Endothelial cell of hepatic sinusoid (primary cell): ENCODE results near the gene GPR158.

ENCODE experiments used
- in situ Hi-C: cut with HindIII; loops from 2 replicates; pipeline ENCODE4 v1.10.0; 2017; ENCODE audit warnings: low sequenced_read_pairs

The GPR158 gene

DNA sequence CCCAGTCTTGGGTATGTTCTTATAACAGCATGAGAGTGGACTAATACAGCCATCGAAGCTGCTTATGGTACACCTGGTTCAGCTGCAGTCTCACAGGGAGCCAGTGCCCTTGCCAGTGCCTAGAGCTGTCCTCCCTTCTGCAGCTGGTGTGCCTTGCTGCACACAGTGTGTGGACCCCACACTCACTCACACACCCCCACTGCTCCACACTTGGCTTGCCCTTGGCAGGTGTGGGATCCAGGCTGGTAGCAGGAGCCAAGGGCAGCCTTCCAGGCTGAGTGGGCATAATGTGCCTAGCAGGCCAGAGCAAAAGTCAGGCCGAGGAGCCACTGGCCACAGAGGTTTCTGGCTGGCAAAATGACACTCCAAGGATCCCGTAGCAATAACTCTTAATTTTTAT, 217.3 kb downstream of the GPR158 start:
- in situ Hi-C loops = no loop called here

DNA sequence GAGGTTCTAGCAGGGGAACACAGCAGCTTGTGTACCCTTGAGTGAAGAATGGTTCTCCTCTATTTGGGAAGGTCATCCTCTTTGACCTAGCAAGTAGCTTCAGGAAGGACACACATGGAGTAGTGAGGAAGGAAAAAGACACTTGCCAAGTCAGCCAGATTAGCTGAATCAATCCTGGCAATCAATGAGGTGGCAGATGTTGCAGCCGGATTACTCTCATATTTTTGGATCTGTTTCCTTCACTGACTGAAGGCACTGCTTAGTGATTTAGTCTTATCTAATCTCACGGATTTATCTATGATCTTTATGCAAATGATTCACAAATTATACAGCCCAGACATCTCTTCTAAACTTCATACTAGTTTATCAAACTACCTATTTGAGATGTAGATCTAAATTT, 218.8 kb downstream of the GPR158 start:
- in situ Hi-C loops = no loop called here

- in situ Hi-C loops = no loop called here
Measured at GRCh38 chr10:25398680-25399079, 223.9 kb downstream of the GPR158 start.

DNA sequence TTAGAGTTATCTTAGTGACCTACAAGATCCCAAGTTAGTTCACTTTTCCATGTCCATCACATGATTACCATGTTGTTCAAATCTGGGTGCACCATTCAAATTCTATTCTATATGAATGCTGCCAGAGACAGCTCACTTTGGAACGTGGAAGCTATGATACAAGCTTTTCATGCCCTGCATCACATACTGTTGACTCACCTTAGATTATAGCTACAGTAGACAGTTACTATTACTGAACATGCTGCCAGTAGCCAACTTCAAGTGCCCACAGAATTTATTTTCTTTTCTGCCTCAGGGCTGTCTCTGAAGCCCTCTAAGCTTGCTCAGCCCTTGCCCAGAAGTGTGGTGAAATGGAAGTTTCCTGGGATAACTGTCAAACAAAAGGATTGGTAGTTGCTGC, 231.1 kb downstream of the GPR158 start:
- in situ Hi-C loops = no loop called here

- in situ Hi-C loops = no loop called here
Measured at GRCh38 chr10:25417611-25418010, 242.8 kb downstream of the GPR158 start.

DNA sequence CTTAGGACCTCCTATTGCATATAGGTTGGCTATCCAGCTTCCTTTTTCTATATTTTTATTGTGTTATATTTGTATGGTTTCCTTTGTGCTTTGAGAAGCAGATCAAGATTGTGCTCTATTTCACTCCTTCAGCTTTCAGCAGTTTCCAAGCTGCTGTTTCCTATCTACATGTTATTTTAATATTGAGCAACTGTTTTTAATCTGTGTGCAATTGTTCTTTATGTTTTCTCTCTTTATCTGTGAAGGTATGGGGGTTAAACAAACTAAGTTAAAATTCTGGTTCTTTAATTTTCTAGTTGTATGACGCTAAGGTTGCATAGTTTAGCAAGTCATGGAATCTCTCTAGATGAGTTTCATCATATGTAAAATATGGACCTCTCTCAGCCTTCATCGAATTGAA, 251.0 kb downstream of the GPR158 start:
- in situ Hi-C loops = no loop called here

- in situ Hi-C loops = no loop called here
Measured at GRCh38 chr10:25436431-25436830, 261.6 kb downstream of the GPR158 start.

DNA sequence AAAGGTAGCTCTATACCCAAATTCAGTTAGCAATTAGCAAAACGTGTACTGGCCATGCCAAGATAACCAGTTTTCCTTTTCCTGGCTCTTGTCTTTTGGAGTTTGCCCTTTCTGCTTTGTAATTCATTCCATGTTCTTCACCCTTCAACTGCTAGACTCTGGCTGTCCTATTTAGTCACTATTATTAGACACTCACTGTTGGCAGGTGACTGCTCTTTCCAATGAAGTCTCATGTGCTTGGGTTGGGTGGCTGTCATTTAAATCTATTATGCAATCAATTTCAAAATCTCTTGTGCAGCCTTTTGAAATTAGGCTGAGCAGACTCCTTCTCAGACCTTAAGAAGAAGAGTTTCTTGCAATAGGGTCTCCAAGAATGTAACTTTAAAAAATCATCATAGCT, 266.5 kb downstream of the GPR158 start:
- in situ Hi-C loops = no loop called here

GRCh38 chr10:25444266-25444665, 269.5 kb downstream of the GPR158 start:
- in situ Hi-C loops = no loop called here

GRCh38 chr10:25451401-25451800, 276.6 kb downstream of the GPR158 start:
- in situ Hi-C loops = no loop called here

DNA sequence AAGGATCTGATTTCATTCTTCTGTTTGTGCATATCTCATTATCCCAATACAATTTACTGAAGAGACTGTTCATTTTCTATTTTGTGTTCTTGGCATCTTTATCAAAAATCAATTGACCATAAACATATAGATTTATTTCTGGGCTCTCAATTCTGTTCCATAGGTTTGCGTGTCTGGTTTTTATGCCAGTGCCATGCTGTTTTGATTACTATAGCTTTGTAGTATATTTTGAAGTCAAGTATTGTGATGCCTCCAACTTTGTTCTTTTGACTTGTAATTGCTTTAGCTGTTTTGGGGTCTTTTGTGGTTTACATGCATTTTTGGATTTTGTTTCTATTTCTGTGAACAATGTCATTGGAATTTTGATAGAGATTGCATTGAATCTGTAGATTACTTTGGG, 278.8 kb downstream of the GPR158 start:
- in situ Hi-C loops = no loop called here

DNA sequence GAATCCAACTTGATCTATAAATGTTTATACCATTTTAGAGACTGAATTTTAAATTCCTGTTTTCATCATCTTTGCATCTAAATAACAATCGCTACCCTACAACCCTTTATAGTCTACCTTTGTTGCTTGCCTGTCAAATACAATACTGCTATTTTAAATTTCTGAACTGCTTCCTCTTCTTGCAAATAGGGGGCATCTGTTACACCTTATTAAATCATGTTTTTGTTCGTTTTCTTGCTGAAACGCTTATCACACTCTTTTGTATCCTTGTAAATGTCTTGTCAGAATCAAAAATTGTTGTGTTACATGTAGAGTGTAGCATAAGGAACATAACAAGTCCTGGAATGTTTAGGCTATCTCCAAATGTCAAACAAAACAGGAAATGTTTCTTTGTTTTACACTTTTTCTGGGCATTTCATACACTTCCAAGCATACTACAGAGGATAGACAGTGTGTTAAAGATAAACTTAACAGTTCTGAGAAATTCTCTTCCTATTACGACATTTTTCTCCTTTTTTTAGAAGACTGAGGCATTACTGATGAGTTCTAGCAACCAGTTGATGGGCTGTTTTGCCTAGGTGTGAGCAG, 281.3 kb downstream of the GPR158 start:
- in situ Hi-C loops = no loop called here

GRCh38 chr10:25457552-25457951, 282.8 kb downstream of the GPR158 start:
- in situ Hi-C loops = no loop called here

DNA sequence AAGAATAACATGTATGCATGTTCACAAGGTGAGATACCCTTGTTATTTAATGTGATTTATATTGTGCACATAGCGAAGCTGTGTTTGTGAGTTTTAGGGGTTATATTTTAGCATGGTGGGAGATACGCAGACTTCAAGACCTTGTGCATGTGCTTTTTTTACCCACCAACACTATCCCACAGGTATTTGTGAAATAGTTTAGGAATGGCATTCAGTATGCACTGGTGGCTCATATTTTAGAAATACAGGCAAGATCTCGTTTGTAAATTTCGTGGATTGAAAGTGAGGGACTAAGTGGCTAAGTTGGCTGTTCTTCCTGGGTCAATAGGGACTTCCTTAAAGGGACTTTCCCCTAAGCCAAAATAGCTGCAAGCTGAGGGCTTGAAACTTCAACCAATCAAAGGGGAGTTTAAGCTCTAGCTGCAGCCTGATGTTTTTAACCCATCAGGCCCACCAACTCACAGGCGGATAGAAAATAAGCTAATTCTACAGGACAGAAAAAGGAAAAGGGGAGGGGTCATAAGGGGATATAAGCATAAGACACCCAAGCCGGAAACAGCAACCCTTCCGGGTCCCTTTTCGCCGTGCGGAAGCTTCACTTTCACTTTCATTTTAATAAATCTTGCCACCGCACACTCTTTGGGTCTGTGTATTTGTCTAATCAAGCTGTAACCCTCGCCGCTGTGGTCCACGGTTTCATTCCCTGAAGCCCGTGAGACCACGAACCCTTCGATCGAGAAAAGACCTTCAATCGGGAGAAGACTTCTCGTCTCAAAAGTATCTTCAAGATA, 291.0 kb downstream of the GPR158 start:
- in situ Hi-C loops = no loop called here

DNA sequence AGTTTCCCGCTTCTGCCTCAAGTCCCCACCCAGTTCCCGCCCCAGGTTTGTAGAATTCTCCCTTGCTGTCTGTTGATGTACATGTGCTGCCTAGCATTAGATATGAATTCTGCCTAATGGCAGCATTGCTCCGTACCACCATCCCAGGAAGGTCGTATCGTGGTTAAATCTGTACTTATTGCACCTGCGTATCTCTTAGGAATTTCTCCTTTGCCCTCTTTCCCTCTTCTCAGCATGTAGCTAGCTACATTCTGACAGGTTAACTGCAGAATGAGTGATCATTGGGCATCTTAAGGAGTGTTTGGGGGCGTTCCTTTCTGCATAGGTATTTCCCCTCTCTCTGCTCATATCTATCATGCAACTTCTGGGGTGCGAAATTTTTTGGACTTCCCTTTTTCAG, 293.1 kb downstream of the GPR158 start:
- in situ Hi-C loops = no loop called here

DNA sequence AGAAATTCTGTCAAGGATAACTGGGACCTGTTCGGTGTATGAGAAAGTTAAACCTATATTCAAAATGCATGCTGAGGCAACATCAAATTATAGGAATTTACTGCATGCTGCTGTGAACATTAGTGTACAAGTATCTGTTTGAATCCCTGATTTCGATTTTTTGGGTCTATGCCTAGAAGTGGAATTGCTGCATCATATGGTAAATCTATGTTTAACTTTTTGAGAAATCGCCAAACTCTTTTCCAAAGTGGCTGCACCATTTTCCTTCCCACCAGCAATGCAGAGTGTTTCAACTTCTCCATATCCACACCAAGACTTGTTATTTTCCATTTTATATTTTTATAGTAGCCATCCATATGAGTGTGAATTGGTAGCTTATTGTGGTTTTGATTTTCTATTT, 306.7 kb downstream of the GPR158 start:
- in situ Hi-C loops = no loop called here

DNA sequence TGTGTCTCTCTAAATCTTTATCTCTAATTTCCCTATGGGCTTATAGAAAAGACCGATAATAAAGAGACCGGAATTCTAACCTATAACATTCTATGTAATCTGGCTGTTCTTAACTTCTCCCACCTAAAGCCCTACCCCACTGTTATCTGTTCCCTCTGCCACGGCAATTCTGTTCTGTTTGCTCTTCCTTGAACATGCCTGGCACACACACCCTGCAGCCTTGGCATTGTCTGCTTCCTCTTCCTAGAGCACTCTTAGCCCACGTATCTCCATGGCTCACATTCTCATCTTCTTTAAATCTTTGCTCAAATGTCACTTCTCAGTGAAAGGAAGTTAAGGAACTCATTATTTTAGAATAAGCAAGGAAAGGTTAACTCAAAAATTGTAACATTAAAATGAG, 309.2 kb downstream of the GPR158 start:
- in situ Hi-C loops = no loop called here

DNA sequence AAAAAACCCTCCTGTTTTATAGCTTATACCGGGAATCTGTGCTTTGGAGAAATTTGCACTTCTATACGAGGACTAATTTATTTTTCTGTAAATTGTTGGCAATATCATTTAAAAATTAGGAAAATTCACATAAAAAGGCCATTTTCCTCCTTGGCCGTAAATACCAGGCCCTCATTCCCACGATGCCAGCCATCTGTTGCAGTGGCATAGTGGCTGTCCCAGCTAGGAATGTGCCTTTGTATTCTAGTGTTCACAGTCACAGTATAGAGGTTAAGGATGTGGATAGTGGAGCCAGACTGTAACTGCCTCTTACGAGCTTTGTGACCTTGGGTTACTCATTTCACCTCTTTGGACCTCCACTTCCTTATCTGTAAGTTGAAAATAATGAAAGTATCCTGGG, 312.5 kb downstream of the GPR158 start:
- in situ Hi-C loops = no loop called here

- in situ Hi-C loops = no loop called here
Measured at GRCh38 chr10:25492040-25492439, 317.2 kb downstream of the GPR158 start.

- in situ Hi-C loops = no loop called here
Measured at GRCh38 chr10:25492680-25493079, 317.9 kb downstream of the GPR158 start.

- in situ Hi-C loops = no loop called here
Measured at GRCh38 chr10:25493122-25493893, 318.5 kb downstream of the GPR158 start.

DNA sequence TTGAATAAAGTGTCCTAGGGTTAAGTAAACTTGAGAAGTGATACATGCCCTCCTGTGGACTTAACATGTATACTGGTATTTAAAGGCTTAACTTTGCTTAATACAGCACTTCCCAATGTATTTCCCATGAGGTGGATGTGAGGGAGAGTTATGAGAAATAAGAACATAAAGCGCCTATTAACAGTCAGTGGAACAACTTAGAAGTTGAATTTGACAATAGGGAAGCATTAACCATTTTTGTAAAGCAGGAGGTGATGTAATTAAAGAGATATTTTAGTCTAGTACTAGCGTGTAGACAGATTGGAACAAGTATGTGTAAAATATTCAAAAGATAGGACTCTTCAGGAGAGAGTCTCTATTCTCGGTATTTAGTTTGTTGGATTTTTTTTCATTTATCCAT, 322.4 kb downstream of the GPR158 start:
- in situ Hi-C loops = no loop called here
